Mesothelial cell of epicardium (in vitro differentiated cells): ENCODE measurements around the gene CYTH4. TPM values are rescaled to one million over a fixed set of nuclear protein-coding genes. Genes with fewer than 3 reads are reported as not detected.
"Not testable (repeated sequence)": the region's sequence is repeated elsewhere in the genome, so short reads cannot be mapped to it uniquely, and the experiment has no call there.

ENCODE experiments used
- DNase-seq, 2 experiments: peaks; one replicate each; pipeline ENCODE4 v3.0.0; 2021; ENCODE audit warnings: low spot score in 2 of 2; ENCODE audit not compliant: unreplicated experiment in 2 of 2
- H3K27ac Mint-ChIP-seq: 2 replicates; pipeline ENCODE4 v1.8.0; 2021; ENCODE audit warnings: mixed read lengths
- H3K27me3 Mint-ChIP-seq: 2 replicates; pipeline ENCODE4 v1.8.0; 2021; ENCODE audit warnings: low read depth, mixed read lengths
- H3K36me3 Mint-ChIP-seq: 2 replicates; pipeline ENCODE4 v1.8.0; 2021; ENCODE audit warnings: mixed read lengths
- H3K4me1 Mint-ChIP-seq: 2 replicates; pipeline ENCODE4 v1.8.0; 2021; ENCODE audit warnings: mixed read lengths
- H3K4me3 Mint-ChIP-seq: 2 replicates; pipeline ENCODE4 v1.8.0; 2021; ENCODE audit warnings: mild to moderate bottlenecking, moderate library complexity, mixed read lengths
- H3K9me3 Mint-ChIP-seq: 2 replicates; pipeline ENCODE4 v1.8.0; 2021; ENCODE audit warnings: mixed read lengths
- CTCF ChIP-seq: fragments of 200-600 bp; sonication (generic); IDR thresholded peaks from one replicate; pipeline ENCODE4 v1.5.0; 2021; ENCODE audit warnings: antibody characterized with exemption; ENCODE audit not compliant: unreplicated experiment
- total RNA-seq: library from RNA; stranded (reverse); gene quantifications from 3 replicates; pipeline ENCODE4 v1.2.1, GENCODE V29; 2021

CYTH4 gene
- total RNA-seq, 1 donor from 2014 or later = not detected

DNA sequence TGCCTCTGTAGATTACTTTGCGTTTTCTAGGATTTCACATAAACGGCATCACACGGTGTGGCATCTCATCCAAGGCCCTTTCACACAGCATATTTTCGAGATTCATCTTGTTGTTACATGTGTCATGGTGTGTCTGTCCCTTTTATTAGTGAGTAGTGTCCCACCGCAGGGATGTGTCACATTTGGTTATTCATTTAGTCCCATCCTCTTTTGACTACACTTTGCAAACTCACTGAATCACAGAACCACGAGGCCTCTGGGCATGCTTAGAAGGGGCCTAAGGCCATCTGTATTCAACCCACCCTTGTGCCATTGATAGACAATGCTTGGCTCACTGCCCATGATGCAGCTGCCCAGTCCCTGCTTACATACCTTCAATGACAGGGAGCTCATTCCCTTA is 34.1 kb upstream of the CYTH4 start:
- no peak overlapping the region for H3K4me3 Mint-ChIP-seq
- peaks cover 11% of the 10 kb centered on the region for H3K27me3 Mint-ChIP-seq
- H3K27ac Mint-ChIP-seq = no peak overlapping the region
- H3K4me1 Mint-ChIP-seq = peaks cover 10% of the 10 kb centered on the region
- DNase-seq = no peak
- TF ChIP-seq CTCF = no peak
- H3K36me3 Mint-ChIP-seq = no peaks in the 10 kb centered on the region
- no peaks in the 10 kb centered on the region for H3K9me3 Mint-ChIP-seq

DNA sequence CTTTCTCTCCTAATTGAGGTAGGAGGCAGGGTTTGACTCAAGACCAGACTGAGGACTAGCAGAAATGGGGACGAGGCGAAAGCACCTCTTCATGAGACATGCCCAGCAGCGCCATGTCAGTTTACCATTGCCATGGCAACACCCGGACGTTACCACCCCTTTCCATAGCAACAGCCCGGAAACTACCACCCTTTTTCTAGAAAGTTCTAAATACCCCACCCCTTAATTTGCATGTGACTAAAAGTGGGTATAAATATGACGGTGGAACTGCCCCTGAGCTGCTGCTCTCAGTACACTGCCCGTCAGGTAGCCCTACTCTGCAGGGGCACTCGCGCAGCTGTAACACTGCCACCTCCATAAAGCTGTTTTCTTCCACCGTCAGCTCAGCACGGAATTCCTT is 32.3 kb upstream of the CYTH4 start:
- Mint-ChIP-seq H3K27ac (no peak overlapping the region), H3K4me1 (peaks cover 7% of the 10 kb centered on the region), H3K36me3 (no peaks in the 10 kb centered on the region), H3K4me3 (no peak overlapping the region), H3K27me3 (peaks cover 12% of the 10 kb centered on the region), H3K9me3 (no peaks in the 10 kb centered on the region)
- TF ChIP-seq CTCF = no peak
- DNase-seq = no peak

DNA sequence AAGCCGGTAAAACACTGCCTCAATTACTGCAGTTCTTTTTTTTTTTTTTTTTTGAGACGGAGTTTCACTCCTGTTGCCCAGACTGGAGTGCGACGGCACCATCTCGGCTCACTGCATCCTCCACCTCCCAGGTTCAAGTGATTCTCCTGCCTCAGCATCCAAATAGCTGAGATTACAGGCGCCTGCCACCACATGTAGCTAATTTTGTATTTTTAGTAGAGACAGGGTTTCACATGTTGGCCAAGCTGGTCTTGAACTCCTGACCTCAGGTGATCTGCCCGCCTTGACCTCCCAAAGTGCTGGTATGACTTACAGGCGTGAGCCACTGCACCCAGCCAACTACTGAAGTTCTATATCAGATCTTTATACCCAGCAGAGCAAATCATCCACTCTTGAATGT is 30.5 kb upstream of the CYTH4 start:
- not testable (repeated sequence) for H3K9me3 Mint-ChIP-seq, H3K36me3 Mint-ChIP-seq, H3K27ac Mint-ChIP-seq, DNase-seq, H3K4me3 Mint-ChIP-seq, H3K4me1 Mint-ChIP-seq
- H3K27me3 Mint-ChIP-seq = peaks cover 23% of the 10 kb centered on the region

GRCh38 chr22:37253126-37253660 is 29.1 kb upstream of the CYTH4 start:
- Mint-ChIP-seq H3K27me3 (peaks cover 27% of the 10 kb centered on the region), H3K9me3 (no peaks in the 10 kb centered on the region), H3K4me1 (peaks cover 7% of the 10 kb centered on the region), H3K27ac (no peak overlapping the region), H3K36me3 (no peaks in the 10 kb centered on the region), H3K4me3 (no peak overlapping the region)
- TF ChIP-seq CTCF = no peak
- no peak for DNase-seq

GRCh38 chr22:37254209-37254866 is 28.0 kb upstream of the CYTH4 start:
- Mint-ChIP-seq H3K4me1 (peaks cover 18% of the 10 kb centered on the region), H3K27ac (no peak overlapping the region), H3K9me3 (no peaks in the 10 kb centered on the region), H3K4me3 (no peak overlapping the region), H3K27me3 (peaks cover 28% of the 10 kb centered on the region), H3K36me3 (no peaks in the 10 kb centered on the region)
- DNase-seq = no peak
- no peak for TF ChIP-seq CTCF

DNA sequence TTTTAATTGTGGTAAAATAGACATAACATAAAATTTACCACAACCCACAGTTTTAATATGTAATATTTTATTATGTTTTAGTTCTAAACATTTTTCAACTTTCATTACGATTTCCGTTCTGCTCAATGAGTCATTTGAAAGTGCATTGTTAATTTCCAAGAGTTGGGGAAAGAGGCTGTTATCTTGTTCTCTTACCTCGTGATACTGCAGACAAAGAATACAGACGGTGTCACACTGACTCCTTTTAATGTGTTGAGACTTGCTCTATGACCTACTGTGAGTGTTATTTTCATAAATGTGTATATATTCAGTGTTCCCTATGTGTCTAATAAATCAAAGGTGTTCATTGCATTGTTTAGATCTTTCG is 27.5 kb upstream of the CYTH4 start:
- Mint-ChIP-seq H3K4me1 (peaks cover 23% of the 10 kb centered on the region), H3K27me3 (peaks cover 32% of the 10 kb centered on the region), H3K36me3 (no peaks in the 10 kb centered on the region), H3K9me3 (no peaks in the 10 kb centered on the region), H3K27ac (no peak overlapping the region), H3K4me3 (no peak overlapping the region)
- TF ChIP-seq CTCF = no peak
- DNase-seq = no peak
